Kidney epithelial cell (primary cell): Measurements from ENCODE around the gene PHF14. TPM values are rescaled to one million over a fixed set of nuclear protein-coding genes. Genes with fewer than 3 reads are reported as not detected.
A peak's percentile ranks its signal among the peaks of the same experiment; 100 is the strongest.

Experiments
- DNase-seq: peaks from one replicate; pipeline ENCODE4 v3.0.0-alpha.2; 2010; ENCODE audit warnings: low read depth
- H3K27me3 ChIP-seq: 2 replicates; pipeline ENCODE4 v1.6.0; 2011; ENCODE audit warnings: low read length; ENCODE audit not compliant: control insufficient read depth, insufficient read depth
- H3K36me3 ChIP-seq: 2 replicates; pipeline ENCODE4 v1.5.1; 2011; ENCODE audit warnings: low read length; ENCODE audit not compliant: control insufficient read depth, insufficient read depth
- H3K4me3 ChIP-seq: 2 replicates; pipeline ENCODE4 v1.5.1; 2011; ENCODE audit warnings: low read depth, mild to moderate bottlenecking, control low read depth, low read length
- total RNA-seq: library from RNA; depleted of rRNA; stranded (reverse); fragments of >200 nt; gene quantifications from 2 replicates; pipeline ENCODE4 v1.2.3, GENCODE V29; 2015
- TF ChIP-seq, protein P1 (sequence below): IDR thresholded peaks from 2 replicates; pipeline ENCODE4 v1.5.1; 2011; ENCODE audit warnings: mild to moderate bottlenecking, moderate library complexity, low read length, control low read depth, inconsistent platforms; ENCODE audit not compliant: insufficient read depth, poor library complexity, severe bottlenecking

PHF14 gene
- total RNA-seq, 1 donor from 2014 or later: 40.4 TPM

DNA sequence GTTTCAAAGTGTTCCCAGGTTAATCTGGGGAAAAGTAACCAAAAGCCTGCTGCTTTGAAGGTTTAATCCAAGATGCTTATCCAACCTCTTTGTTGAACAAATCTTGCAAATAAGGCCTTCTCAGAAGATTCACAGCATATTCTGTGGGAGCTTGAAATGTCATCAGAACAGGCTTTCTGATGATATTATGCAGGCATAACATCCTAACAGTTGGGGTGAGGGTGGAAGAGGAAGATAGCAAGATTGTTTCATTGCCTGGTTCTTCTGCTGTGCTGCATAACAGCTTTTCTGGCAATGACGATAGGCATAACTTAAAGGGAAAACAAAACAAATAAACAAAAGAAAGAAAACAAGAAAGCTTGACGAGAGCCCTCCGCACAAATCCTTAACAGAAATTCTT, 217.4 kb downstream of the PHF14 start:
- TF ChIP-seq, protein P1, sequence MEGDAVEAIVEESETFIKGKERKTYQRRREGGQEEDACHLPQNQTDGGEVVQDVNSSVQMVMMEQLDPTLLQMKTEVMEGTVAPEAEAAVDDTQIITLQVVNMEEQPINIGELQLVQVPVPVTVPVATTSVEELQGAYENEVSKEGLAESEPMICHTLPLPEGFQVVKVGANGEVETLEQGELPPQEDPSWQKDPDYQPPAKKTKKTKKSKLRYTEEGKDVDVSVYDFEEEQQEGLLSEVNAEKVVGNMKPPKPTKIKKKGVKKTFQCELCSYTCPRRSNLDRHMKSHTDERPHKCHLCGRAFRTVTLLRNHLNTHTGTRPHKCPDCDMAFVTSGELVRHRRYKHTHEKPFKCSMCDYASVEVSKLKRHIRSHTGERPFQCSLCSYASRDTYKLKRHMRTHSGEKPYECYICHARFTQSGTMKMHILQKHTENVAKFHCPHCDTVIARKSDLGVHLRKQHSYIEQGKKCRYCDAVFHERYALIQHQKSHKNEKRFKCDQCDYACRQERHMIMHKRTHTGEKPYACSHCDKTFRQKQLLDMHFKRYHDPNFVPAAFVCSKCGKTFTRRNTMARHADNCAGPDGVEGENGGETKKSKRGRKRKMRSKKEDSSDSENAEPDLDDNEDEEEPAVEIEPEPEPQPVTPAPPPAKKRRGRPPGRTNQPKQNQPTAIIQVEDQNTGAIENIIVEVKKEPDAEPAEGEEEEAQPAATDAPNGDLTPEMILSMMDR: no peak
- Histone ChIP-seq H3K36me3 (no peaks in the 10 kb centered on the region), H3K27me3 (no peaks in the 10 kb centered on the region), H3K4me3 (no peak overlapping the region)
- no peak for DNase-seq

DNA sequence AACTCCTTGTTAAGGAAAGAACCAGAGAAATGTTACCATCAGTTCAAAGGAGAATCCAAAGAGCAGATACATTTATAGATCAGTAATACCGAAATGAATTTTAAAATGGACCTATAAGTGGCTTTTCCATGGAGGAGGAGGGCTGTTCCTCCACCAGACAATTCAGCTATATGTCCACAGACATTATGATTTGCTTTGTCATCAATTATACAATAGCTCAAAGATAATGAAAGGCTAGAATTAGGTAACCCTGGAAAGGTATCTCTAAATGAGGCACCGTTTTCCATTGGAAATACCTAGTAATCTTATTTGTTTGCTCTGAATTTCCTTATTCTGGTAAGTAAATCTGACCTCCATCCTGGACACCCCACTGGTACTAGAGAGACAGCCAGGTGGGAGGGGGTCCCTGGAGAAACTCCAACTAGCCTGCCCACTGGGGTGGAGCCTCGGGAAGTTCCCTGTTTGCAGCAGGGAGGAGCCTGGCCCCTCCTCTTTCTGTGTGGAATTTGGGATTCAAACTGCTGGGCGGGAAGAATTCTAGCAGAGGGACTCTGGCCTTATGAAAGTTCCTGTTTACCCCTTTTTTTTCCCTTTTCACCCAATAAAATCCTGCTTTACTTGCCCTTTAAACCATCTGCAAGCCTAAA, 218.0 kb downstream of the PHF14 start:
- no peak for DNase-seq
- Histone ChIP-seq H3K4me3 (no peak overlapping the region), H3K36me3 (no peaks in the 10 kb centered on the region), H3K27me3 (no peaks in the 10 kb centered on the region)
- TF ChIP-seq, protein P1: no peak

DNA sequence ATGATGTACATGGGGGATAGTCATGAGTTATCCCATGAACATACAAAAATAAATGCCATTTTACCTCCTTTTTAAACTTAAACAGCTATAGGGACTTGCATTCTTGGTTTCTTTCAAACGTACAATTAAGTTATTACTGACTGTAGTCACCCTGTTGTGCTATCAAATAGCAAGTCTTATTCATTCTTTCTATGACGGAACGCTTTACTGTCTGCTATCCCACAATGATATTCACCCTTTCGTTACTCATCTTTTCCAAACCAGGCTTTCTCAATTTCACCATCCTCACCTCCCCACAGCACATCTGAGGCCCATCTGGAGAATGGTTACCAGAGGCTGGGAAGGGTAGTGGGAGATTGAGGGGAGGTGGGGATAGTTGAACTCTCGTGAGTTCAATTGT, 218.8 kb downstream of the PHF14 start:
- H3K4me3 ChIP-seq: no peak overlapping the region
- no peak for DNase-seq
- TF ChIP-seq, protein P1: no peak

DNA sequence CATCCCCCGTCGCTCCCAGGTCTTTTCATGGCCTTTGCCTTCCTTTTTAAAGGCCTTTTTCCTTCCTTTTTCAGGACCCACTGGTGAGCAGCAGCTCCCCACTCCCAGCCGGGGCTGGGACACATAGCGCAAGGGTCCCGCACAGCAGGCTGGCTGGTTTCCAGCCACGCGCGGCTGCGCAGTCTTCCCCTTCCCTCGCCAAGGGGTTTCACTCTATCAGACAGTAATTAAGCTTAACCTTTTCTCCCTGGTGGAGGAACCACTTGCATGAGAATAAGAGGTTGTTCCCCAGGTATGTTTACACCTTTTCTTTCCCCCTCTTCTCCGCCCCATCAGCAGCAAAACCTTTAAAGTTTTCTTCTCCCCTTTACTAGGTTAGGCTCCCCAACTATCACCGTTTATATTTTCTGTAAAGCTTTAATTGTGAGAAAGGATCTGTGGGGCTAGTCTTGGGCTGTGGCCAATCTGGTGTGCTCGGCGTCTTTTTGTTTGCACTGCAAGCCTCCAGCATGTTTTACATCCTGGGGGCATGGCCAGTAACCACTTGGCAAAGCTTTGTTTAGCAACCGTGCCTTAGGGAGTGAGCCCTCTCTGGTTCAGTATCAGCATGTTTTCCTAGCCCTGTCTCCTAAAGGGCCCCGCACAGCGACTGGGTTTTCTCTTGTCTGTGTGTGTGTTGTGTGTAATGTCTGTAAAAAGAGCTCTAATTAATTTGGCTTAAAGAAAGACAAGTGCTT, 219.6 kb downstream of the PHF14 start:
- DNase-seq: no peak
- no peaks in the 10 kb centered on the region for H3K27me3 ChIP-seq
- H3K4me3 ChIP-seq: peak overlapping the region; percentile 7
- H3K36me3 ChIP-seq: no peaks in the 10 kb centered on the region
- TF ChIP-seq, protein P1: no peak

More for the DNA sequence above, 218.8 kb downstream of the PHF14 start:
- no peaks in the 10 kb centered on the region for H3K27me3 ChIP-seq
- no peaks in the 10 kb centered on the region for H3K36me3 ChIP-seq

DNA sequence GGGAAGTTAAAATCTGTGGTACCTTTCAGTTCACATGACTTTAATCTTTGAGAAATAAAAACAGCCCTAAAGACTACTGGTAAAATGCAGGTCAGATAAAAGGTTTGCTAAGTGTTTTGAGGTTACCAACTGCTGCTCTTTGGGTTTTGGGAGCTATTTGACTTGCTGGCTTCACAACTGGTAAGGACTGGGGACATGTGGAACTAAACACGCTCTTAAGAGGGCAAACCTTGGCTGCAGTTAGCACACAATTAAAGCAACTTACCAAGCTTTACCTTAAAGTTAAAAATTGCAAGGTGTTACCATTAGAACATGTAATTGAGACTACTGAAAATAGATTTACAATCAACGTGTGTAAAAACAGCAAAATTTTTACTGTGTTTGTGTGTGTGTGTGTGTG, 220.2 kb downstream of the PHF14 start:
- TF ChIP-seq, protein P1: no peak
- Histone ChIP-seq H3K36me3 (no peaks in the 10 kb centered on the region), H3K27me3 (no peaks in the 10 kb centered on the region), H3K4me3 (no peak overlapping the region)
- DNase-seq: no peak
